Right lobe of liver (tissue), 4 donors: ENCODE data around the gene HSD17B4.

Source experiments
- CTCF ChIP-seq, 4 donors: fragments of 200-600 bp in 3 of 4; fragments of 450-650 bp in 1 of 4; IDR thresholded peaks; one replicate each; pipeline versions ENCODE4 v1.5.1 to v1.8.0; 2016 to 2022; ENCODE audit warnings: antibody characterized with exemption in 4 of 4, mild to moderate bottlenecking in 2 of 4
- POLR2A ChIP-seq: fragments of 450-650 bp; IDR thresholded peaks from one replicate; pipeline ENCODE4 v1.6.1; 2017; ENCODE audit warnings: antibody characterized with exemption, mild to moderate bottlenecking
- donor health status: DM: no; HTN: no; CAD: no.
- donor health status: DM: no; HTN: no; CAD: no.
- donor health status: DM: no; HTN: yes; CAD: no.

- TF ChIP-seq CTCF (IDR thresholded peaks at IDR 0.05) (no peak), POLR2A (no peak)
These were observed 49.7 kb upstream of the HSD17B4 start for GRCh38 chr5:119402555-119402954.
